ENCODE results near the gene UMAD1.
"Not testable (repeated sequence)": the region's sequence is repeated elsewhere in the genome, so short reads cannot be mapped to it uniquely, and the experiment has no call there.

UMAD1 gene

DNA sequence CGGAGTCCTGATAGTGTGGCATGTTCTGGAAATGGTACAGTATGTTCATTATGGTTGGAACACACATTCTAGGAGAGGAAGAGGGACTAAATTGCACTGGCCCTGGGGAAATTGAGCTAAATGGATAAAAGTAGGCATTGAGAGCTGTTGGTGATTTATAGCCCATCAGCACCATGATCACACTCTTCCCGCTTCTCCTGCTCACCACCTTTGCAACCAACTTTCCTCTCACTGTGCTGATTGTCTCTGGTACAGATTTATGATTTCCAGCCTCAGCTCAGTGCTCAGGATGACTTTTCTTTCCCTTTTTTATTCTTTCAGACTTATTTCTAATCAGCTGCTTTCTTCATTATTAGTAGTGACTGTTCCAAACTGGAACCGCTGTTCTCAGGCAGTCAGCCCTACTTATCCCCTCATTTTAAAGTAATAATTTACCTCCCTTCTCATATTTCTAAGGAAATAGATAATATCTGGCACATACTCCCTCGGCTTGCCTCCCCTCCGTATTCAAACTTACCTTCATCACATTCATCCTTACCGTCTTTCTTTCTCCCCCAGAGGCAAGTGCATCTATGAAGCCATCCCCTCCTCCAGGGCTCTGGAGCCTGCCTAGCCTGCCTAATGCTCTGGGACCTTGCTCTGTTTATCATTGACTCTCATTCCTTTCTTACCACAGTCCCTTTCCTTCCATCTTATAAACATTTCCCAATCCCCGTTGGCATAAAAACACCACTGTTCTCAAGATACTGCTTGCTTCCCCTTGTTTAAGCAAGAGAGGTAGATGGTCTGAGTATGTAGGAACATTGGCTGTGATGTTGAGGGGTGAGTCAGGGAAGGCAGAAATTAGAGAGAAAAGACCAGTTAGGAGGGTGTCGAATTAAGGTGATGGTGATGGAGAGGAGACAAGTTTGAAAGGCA lies 129.4 kb downstream of the UMAD1 start:
- no peak for DNase-seq

DNA sequence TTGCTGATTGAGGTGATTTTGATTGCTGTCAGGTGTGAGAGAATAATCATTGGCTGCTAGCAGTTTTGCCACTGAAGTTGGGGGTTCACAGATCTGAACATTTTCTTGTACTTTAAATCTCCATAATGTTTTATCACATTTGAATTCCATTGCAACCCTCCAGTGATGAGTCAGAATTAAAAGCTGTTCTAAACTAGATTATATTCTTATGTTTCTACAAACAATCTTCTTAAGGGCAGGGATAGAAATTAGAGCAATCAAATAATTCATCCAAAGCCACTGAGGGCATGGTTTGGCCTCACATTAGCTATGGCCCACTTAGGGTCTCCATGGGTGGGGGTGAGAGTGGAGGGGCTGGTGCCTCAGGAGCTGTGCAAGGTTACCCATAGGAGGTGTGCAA lies 130.9 kb downstream of the UMAD1 start:
- no peak for DNase-seq

DNA sequence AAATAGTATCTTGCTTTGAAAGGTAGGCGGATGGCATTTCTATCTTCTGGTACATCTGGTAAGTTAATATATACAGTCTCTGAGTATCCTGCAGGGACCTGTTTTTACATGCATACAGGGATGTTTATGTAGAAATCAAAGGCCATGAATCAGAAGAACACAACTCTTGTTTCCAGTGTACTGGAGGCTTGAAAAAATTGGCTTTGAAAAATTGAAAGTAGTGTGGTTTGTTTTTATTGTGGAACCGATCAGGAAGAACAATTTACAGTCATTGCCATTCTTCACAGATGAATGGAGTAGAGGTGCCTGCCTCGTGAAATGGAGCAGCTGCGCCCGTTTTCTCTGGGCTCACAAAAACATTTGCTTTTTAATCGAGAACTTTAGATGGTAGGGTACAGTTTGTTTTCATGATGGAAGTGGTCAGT lies 131.9 kb downstream of the UMAD1 start:
- no peak for DNase-seq

DNA sequence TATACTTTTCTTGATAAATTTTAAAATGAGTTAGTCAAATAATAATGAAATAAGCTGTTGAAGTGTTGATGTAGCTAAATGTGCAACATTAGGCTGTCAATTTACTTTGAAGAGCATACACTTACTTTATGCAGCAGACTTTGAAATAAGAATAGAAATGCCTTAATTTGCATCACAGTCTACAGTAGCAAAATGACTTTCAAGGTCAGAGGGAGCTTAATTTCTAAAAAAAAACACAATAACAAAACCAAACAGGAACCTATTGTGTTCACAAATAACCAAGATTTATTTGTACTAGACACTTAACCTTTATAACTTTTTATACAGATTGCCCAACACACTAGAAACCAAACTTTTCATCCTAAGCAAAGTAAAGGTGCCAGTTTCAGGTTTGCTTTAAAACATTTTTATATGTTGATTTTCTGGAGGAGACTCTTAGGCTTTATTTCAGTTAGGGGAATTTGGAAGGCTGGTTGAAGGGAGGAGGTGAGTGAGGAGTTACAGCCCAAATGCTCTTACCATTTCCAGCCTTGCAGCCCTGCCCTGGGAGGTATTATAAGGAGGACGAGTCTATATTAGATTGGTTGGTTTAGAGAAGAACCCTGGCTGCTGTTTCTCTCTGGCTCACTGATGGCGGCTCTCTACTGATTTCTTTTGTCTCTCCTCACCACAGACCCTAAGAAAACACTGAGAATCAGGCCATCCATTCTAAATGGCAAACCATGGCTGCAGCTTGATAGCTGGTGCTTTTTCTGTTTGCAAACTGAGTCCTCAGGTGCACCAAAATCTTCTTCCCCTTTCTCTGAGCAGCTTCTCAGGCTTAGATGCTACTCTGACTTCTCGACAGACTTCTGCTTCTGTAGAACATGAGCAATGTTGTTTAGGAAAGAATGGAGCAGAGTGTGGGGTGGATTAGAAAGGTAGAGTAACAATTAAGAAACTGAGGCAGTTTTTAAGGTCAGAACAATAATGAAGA lies 133.1 kb downstream of the UMAD1 start:
- no peak for DNase-seq

DNA sequence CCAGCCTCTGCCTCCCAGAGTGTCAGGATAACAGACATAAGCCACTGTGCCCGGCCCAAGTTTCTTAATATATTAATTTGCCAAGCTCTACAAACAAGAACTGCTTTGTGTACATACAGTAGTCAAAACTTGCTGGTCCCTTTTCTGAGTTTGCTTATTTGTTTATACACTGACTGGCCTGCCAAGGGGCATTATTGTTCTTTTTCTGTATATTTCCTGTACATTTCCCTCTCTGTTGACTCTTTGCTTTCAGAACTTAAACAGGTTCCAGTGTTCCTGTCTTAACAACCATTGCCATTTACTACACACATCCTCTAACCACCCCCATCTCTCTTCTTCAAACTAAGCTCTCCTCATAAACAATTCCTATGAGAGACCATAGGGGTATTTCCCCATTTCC lies 139.3 kb downstream of the UMAD1 start:
- DNase-seq: no peak

DNA sequence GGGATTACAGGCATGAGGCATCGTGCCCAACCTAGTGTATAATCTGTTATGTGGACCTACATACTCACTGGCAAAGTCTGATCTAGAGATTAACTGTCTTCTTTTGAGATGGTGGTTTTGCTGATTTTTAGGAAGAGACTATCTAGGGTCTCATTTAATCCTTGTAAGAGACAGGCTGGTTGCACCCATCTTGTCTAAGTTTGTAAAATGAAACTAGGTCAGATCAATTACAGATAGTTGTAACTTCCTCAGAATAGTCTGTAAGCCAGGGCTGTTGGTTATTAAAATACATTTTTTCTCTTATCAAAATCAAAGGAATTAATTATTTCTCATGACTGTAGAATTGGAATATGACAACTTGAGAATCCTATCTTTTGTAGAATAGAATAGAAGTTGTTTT lies 142.4 kb downstream of the UMAD1 start:
- DNase-seq: no peak

DNA sequence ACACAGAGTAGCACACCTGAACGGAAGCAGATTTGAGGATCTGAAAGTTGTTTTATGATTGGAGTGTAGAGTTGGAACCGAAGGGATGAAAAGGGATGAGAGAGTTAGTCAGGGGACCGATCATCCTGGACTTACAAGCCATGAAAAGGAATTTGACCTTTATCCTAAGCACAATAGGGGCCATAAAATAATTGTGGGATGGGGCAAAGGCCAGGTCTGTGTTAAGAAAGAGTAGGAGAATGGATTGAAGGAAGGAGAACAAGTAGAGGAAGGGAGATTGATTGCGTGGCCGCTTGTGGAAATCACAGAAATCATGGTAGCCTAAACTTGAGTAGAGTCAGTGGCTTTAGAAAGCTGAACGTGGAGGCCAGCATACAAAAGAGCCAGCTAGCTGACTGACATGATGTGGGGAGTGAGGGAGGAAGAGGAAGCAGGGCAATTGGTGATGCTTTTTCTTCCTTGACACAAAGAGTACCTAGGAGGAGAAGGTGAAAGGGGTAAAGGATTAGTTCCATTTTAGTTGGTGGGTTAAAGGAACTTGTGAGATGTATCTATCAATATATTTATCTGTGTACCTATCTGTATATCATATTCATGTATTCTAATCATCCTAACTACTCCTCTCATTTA lies 144.9 kb downstream of the UMAD1 start:
- DNase-seq: no peak

DNA sequence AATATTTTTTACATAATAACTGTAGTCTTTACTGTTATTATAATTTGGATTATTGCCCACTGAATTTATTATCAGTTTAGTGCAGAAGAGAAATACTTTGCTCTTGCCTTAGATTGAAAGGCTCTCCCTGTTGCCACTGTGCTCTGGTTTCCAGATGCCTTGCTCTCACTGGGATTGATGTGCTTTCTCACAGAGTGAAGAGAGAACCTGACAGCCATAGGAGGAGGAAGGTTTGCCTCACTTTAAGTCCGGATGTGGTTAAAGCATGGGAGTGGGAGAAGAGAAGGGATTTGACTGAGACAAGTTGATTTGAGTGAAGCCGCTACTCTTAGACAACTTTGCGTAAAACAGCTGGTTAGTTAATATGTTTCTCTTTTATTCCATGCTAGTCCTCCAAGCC lies 146.0 kb downstream of the UMAD1 start:
- DNase-seq: no peak

DNA sequence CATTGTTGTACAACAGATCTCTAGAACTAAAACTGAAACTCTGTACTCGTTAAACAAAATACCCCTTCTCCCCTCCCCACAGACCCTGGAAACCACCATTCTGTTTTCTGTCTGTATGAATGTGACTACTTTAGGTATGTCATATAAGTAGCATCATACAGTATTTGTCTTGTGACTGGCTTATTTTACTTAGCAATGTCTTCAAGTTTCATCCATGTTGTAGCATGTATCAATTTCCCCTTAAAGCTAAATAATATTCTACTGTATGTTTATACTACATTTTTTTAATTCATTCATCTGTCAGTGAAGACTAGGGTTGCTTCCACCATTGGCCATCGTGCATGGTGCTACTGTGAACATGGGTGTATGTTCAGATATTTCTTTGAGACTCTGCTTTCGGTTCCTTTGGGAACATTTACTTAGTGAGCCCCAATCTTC lies 149.0 kb downstream of the UMAD1 start:
- DNase-seq: no peak

DNA sequence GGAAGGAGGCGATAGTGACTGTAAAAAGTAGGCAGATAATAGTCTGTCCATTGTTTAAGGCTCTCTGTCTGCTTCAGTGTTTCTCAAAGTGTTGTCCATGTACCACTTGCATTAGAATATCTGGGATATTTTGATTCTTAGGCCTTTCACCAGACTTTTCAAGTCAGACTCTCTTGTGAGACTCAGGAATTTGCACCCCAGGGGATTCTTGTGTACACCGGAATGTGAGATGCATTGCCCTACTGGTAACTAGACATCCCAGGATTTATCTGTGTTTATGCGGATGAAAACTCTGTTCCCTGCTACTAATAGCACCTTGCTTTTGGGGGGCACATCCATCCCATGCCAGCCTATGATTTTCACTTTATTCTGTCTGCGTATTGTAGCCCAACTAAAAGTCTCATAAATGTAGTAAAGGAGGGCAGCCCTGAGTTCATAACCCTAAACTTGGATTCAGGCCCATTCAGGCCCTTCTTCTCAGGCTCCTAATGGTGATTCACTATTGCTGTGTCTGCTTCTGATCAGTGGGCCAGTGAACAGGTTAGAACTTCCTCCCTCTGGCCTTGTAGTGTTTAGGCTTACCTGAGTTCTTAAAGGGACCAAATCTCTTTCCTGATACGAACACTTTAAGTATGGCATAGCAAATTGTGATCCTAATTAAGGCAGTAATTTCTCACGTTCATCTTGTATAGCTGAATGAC lies 149.6 kb downstream of the UMAD1 start:
- DNase-seq: no peak

DNA sequence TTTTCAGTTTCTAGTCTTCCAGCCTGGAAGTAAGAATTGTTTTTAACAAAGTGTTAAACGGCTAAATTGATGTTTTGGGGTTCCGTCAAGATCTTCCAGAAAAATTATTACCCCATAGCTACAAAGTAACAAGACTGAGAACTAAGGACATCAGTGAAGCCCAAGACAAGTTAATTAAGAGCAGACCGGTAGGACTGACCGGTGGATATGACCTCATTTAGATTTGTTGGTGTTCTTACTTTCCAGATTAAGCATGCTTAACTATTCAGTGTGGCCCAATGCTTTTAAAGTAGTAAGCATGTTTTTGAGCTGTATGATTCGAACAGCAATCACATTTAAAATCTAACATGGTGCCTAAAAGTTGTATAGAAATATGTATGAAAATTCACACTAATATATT lies 151.0 kb downstream of the UMAD1 start:
- DNase-seq: no peak

DNA sequence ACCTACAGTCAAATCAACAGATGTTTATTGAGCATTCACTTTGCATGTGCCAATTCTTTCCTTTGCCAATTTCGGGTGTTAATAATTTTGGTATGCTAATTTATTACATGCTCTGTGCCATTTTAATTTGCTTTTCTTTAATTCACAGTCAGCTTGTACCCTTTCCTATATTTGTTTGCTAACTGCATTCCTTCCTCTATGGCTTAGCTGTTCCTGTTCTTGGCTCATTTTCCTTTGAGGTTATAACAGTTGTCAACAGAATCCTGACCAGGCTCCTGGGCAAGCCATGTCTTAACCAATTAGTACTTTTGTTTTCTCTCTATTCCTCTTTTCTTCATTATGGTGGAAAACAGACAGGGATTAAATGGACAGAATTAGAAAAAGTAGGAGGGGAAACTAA lies 151.5 kb downstream of the UMAD1 start:
- no peak for DNase-seq

DNA sequence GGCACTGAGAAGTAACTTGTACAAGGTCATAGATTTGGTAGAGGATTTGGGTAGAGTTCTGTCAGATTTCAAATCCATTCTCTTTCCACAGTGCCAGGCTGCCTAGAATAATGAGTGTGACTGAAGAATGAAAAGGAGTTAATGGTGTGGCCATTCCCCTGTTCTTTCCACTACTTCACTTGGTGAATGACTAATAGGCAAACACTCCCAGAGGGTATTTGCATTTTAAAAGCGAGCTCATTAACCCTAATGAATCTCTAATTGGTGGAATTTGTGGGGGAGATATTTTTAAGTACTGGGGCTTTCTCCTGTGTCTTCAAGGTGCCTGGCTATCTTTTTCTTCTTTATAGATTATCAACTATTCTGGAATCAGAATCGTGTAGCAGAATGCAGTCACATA lies 152.7 kb downstream of the UMAD1 start:
- DNase-seq: no peak

DNA sequence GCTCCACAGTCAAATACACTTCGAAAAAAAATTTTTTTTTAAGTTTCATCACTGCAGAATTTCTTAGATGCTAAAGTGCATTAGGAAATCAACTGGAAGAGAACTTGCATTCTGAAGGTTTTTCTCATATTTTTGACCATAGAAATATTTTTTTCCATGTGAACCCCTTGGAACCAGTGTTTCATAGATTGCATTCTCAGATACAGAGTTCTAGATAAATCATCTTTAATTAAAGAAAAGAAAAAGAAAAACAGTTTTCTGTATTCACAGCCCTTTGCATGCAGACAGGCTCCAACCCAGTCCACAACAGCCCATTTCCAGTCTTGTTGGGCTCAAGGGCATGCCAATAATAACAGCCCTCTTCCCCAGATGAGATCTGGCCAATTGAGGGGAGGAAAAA lies 153.4 kb downstream of the UMAD1 start:
- no peak for DNase-seq

DNA sequence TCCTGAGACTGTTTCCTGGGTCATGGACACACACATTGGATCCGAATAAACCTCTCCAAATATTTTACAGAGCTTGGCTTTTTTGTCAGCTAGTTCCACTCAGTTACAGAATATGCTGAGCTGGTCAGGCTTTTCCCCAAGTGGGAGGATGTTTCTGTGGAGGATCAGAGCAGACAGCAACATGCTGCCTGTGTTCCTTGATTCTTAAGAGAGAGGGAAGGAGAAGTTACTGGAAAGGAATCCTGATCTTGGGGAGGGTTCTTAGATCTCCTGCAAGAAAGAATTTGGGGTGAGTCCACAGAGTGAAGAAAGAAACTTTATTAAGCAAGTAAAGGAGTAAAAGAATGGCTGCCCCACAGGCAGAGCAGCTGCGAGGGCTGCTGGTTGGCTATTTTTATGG lies 154.7 kb downstream of the UMAD1 start:
- no peak for DNase-seq

DNA sequence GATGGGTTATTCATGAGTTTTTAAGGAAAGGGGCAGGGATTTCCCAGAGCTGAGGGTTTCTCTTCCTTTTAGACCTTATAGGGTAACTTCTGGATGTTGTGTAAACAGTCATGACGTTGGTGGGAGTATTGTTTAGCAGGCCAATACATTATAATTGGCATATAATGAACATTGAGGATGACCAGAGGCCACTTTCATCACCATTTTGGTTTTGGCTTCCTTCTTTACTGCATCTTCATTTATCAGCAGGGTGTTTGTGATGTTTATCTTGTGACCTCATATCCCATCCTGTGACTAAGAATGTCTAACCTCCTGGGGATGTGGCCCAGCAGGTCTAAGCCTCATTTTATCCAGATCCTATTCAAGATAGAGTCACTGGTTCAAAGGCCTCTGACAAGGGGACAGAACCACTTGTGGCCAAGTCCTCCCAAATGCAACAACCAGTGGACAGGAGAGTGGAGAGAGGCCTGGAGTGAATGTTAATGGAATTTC lies 155.1 kb downstream of the UMAD1 start:
- no peak for DNase-seq

DNA sequence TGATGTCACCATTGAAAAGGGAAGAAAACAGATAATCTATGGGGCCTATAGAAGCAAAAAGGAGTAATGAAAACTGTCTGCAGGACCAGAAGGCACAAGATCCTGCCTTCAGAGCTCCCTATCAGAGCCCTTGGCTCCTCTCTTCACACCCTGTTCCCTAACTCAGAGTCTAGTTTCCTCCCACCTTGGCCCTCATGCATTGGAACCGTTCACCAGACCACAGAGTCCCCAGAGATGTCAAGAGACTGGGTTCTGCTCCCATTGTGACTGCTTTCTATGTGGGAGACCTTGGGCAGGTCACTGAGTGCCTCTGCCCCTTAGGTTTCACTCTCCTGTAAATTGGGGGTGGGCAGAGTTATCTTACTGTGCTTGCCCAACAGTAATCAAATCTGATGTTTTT lies 158.0 kb downstream of the UMAD1 start:
- DNase-seq: no peak

DNA sequence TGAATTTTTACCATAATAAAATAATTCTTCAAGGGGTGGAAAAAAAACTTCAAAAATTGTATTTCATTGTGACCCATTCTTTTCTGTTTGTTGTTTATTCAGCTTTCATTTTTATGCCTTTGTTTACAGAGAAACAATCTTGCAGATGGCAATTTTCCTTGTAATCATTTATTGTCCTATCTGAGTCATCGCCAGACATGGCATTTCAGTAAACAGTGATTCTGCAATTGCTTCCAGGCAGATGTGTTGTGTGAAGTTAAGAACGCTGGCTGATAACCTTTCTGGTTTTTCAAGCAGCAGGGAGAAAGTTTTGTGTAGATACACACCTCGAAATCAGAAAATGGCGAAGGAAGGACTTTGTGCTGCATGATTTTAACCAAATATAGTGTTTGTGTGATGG lies 158.6 kb downstream of the UMAD1 start:
- DNase-seq: no peak

DNA sequence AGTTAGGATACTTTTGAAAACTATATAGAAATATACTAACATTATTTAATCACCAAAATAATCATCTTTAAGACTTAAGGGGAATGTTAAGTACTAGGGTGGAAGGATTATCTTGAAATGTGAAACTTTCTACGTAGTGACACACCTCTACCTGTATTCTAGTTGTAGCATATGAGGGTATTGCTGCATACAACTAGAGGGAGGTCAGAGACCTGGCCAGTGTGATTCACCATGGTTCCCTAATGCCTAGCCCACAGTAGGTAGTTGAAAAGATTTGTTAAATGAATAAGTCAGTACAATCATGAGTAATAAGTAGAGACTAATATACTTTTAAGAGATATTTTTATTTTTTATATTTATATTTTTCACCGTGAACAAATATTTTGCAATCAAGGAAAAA lies 162.0 kb downstream of the UMAD1 start:
- no peak for DNase-seq

DNA sequence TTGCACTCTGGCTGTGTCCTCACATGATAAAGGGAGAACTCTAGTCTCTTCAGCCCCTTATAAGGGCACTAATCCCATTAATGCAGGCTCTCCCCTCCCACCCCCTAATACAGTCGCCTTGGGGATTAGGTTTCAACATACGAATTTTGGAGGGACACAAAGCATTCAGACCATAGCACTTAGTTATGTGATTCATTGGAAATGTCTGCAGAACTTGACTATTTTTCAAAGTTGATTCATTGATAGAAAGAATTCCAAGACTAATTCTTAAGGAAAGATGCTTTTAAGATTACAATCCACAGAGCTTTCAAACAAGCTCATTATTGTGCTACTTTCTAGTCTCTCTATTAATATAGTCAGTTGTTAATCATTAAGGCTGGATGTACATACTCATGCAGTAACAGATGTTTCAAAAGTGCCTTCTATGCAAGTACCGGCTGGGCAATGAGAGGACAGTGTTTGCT lies 163.2 kb downstream of the UMAD1 start:
- no peak for DNase-seq

DNA sequence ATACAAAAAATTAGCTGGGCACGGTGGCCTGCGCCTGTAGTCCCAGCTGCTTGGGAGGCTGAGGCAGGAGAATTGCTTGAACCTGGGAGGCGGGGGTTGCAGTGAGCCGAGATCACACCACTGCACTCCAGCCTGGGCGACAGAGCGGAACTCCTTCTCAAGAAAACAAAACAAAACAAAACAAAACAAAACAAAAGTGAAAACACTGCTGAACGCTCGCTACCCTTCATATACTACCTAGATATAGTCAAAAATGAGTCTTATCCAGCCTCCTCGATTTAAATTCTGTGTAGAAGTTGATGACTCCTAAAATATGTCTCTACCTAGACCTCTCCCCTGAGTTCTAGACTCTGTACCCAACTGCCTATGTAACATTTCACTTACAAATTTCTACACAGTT lies 164.3 kb downstream of the UMAD1 start:
- DNase-seq: not testable (repeated sequence)

DNA sequence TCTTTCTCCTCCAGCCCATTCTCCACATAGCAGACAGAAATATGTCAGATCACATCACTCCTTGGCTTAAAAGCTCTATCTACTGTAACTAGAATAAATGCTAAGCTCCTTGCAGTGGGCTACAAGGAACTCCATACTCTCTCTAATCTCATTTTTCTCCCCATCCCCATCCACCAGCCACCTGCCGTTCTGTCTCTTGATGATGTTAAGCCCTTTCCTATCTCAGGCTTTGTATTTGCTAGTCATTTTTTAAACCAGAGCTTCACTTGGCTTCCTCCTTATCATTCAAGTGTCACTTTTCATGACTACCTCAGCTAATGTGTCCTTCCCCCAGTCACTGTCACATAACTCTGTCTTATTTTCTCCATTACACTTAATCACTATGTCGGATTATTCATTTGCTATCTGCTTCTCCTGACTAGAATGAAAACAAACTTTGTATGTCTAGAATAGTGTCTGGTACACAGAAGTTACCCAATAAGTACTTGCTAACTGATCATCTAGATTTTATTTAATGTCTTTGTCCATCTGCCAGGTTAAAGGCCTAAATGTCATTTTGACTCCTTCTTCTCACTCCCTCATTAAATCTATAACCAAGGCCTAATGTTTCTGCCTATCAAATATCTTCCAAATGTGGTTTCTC lies 165.1 kb downstream of the UMAD1 start:
- no peak for DNase-seq

All from stimulated activated CD8-positive, alpha-beta memory T cell treated with anti-CD3 and anti-CD28 coated beads, Interleukin-4, amount 100 ng/mL, for 48 hours (primary cell).